GM23248 (cell line): ENCODE measurements around the gene RAB28.

Experiments
- EZH2 ChIP-seq: fragments of 200-600 bp; sonication (generic); IDR thresholded peaks from 2 replicates; pipeline ENCODE4 v1.6.1; 2018; ENCODE audit warnings: antibody characterized with exemption, mild to moderate bottlenecking; ENCODE audit not compliant: insufficient read depth, poor library complexity, severe bottlenecking
- EZH2phosphoT487 ChIP-seq: fragments of 200-600 bp; sonication (generic); IDR thresholded peaks from 2 replicates; pipeline ENCODE4 v1.6.1; 2018; ENCODE audit warnings: antibody characterized with exemption, moderate library complexity, mild to moderate bottlenecking, low read depth; ENCODE audit not compliant: insufficient read depth

DNA sequence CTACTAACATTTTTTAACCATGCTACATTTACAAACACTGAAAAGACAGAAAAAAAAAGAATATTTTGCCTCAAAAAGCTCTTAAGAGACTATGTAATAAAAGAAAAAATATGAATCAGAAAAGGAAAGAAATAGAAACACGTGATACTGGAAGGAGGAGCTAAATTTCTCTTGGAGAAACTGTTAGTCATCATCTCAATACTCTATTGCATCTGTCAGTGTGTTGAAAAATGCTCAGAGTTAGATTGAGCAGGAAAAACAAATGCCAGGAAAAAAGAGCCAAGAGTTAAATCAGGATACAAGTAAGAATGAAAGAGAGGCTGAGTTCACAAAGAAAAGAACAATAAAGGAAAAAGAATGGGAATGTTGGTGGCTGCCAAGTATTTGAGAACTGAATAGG is 2.6 kb downstream of the RAB28 start:
- no peak for TF ChIP-seq EZH2
- TF ChIP-seq EZH2phosphoT487: no peak
